Transverse colon (tissue), 3 donors: ENCODE results near the gene SGSH.

Source experiments
- CTCF ChIP-seq, 5 experiments: fragments of 200-600 bp in 3 of 5; fragments of 450-650 bp in 2 of 5; sonication (generic) in 3 of 5; IDR thresholded peaks; 1 replicate in 2 of 5; 2 replicates in 3 of 5; pipeline ENCODE4 v1.5.1; 2016 to 2017; ENCODE audit warnings: antibody characterized with exemption in 5 of 5, inconsistent platforms in 3 of 5, mild to moderate bottlenecking in 2 of 5, moderate library complexity in 1 of 5
- EP300 ChIP-seq: sonication (generic); formaldehyde crosslinking; IDR thresholded peaks from one replicate; pipeline ENCODE4 v1.6.1; 2017; ENCODE audit warnings: antibody characterized with exemption, low read depth

GRCh38 chr17:80247561-80247960 is 27.4 kb upstream of the SGSH start:
- TF ChIP-seq EP300, result no peak
- TF ChIP-seq CTCF (IDR thresholded peaks at IDR 0.05), result no peak
